OCI-M2 (cell line): ENCODE data around the gene REEP5.
"Not testable (repeated sequence)": the region's sequence is repeated elsewhere in the genome, so short reads cannot be mapped to it uniquely, and the experiment has no call there.

Source experiments
- DNase-seq: peaks from one replicate; lab custom pipeline; 2025; ENCODE audit not compliant: unreplicated experiment; lab: John Stamatoyannopoulos, UW

The REEP5 gene

DNA sequence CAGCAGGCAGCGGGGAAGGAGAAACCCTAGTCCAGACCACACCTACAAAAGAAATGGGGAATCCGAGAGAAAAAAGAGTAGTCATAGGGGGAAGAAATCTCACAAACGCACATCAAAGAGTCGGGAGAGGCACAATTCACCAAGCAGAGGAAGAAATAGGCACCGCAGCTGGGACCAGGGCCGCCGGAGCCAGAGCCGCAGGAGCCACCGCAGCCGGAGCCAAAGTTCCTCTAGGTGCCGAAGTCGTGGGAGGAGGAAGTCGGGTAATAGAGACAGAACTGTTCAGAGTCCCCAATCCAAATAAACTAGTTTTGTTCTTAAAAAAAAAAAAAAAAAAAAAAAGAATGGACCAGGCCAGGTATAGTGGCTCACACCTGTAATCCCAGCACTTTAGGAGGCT lies 29.3 kb downstream of the REEP5 start:
- DNase-seq = no peak

DNA sequence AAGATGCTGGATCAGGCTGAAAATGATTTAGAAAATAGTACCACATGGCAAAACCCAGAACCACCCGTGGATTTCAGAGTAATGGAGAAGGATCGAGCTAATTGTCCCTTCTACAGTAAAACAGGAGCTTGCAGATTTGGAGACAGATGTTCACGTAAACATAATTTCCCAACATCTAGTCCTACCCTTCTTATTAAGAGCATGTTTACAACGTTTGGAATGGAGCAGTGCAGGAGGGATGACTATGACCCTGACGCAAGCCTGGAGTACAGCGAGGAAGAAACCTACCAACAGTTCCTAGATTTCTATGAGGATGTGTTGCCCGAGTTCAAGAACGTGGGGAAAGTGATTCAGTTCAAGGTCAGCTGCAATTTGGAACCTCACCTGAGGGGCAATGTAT lies 30.0 kb downstream of the REEP5 start:
- not testable (repeated sequence) for DNase-seq

- no peak for DNase-seq
Measured at GRCh38 chr5:112886975-112887374, 35.1 kb downstream of the REEP5 start.

GRCh38 chr5:112885001-112885400 lies 37.0 kb downstream of the REEP5 start:
- no peak for DNase-seq

GRCh38 chr5:112883192-112883591 lies 38.8 kb downstream of the REEP5 start:
- no peak for DNase-seq

- no peak for DNase-seq
Measured at GRCh38 chr5:112880219-112880964, 41.6 kb downstream of the REEP5 start.

GRCh38 chr5:112878760-112879159 lies 43.3 kb downstream of the REEP5 start:
- DNase-seq = no peak

DNA sequence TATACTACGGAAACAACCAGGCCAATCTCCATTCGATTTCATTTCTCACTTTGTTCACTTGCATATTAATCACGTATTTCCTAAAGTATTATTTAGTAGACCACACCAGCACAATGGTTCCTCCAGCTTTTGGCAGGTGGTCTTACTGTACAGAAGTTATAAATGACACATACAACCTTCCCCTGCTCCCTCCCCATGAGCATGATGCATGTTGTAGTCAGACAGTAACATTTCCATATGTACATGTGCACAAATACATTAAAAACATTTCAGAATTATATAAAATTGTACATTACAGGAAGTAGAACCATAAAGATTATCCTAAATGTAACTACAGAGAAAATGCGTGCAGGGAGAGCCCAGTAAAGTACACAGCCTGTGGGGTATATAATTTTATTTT lies 43.9 kb downstream of the REEP5 start:
- DNase-seq = no peak

GRCh38 chr5:112876362-112876761 lies 45.7 kb downstream of the REEP5 start:
- no peak for DNase-seq

- no peak for DNase-seq
Measured at GRCh38 chr5:112870966-112871365, 51.1 kb downstream of the REEP5 start.

- DNase-seq = no peak
Measured at GRCh38 chr5:112869948-112870347, 52.1 kb downstream of the REEP5 start.

- no peak for DNase-seq
Measured at GRCh38 chr5:112867411-112867810, 54.6 kb downstream of the REEP5 start.

GRCh38 chr5:112866739-112867138 lies 55.3 kb downstream of the REEP5 start:
- DNase-seq = no peak

- no peak for DNase-seq
Measured at GRCh38 chr5:112865128-112865527, 56.9 kb downstream of the REEP5 start.

- no peak for DNase-seq
Measured at GRCh38 chr5:112863549-112863948, 58.5 kb downstream of the REEP5 start.

GRCh38 chr5:112862085-112862484 lies 59.9 kb downstream of the REEP5 start:
- DNase-seq = no peak

DNA sequence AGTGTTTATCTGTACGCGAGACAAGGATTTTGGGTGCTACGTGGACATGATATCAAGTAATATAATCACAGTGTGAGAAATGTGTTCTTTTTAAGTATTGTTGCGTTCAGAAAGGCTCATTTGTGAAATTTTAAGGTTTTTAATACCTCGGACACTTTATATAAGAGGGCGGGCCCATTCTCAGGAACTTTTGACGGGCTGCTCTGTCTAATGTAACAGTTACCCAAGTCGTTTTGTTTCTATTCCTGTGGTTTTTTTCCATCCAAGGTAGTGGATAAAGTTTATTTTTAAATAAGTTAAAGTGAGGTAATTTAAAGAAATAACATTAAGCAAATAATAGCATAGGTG lies 60.4 kb downstream of the REEP5 start:
- DNase-seq = no peak

- DNase-seq = peak; percentile 58
Measured at GRCh38 chr5:112860929-112861637, 60.9 kb downstream of the REEP5 start, which contains the start of gene SRP19. TSS of gene SRP19 (plus strand) at chr5:112861287. CDS start at chr5:112861377, 90 bp downstream.

- DNase-seq = not testable (repeated sequence)
Measured at GRCh38 chr5:112860571-112860928, 61.5 kb downstream of the REEP5 start.

- DNase-seq = no peak
Measured at GRCh38 chr5:112857866-112858265, 64.2 kb downstream of the REEP5 start.

DNA sequence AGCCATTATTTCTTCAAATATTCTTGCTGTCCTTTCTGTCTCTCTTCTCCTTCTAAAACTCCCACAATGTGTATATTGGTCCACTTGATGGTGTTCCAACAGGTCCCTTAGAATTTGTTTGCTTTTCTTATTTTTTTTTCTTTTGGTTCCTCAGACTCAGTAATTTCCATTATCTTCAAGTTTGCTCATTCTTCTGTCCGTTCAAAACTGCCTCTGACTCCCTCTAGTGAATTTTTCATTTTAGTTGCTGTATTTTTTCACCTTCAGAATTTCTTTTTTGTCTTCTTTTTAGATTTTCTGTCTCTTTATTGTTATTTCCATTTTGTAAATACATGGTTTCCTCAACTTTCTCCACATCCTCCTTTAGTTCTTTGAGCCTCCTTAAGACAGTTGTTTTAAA lies 67.4 kb downstream of the REEP5 start:
- no peak for DNase-seq

DNA sequence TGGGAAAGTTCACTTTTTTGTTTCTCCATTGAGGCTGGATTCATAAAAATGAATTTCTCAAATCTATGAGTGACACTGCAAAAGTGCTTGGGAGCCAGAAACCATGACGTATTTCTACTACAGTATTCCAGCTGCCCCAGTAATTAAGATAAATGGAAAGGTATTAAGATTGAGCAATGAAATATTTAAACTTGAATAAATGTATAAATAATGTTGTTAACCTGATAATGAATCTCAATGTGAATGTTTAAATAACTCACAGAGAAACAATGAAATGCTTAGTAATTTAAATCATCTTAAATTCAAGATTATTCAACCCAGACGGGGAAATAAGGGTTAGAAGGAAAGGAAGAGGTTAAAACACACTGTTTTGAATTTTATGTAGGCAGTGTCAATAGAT lies 72.1 kb downstream of the REEP5 start:
- no peak for DNase-seq
